GM18867 (cell line): Measurements from ENCODE around the gene DENND1A.
A peak's percentile ranks its signal among the peaks of the same experiment; 100 is the strongest.

Source experiments
- ATAC-seq: cut with Tn5 transposase; IDR thresholded peaks from one replicate; pipeline ENCODE4 v1.9.1; 2021; ENCODE audit warnings: mild to moderate bottlenecking, moderate library complexity; ENCODE audit not compliant: unreplicated experiment

DENND1A gene

GRCh38 chr9:123365881-123366528 is 563.9 kb downstream of the DENND1A start:
- no peak for ATAC-seq

GRCh38 chr9:123365287-123365880 is 564.5 kb downstream of the DENND1A start:
- ATAC-seq: no peak

GRCh38 chr9:123364241-123364824 is 565.6 kb downstream of the DENND1A start:
- no peak for ATAC-seq

GRCh38 chr9:123362856-123363255 is 567.1 kb downstream of the DENND1A start:
- ATAC-seq: no peak

- ATAC-seq: no peak
These were observed 568.0 kb downstream of the DENND1A start for GRCh38 chr9:123361731-123362510.

GRCh38 chr9:123361086-123361730 is 568.7 kb downstream of the DENND1A start:
- ATAC-seq: no peak

GRCh38 chr9:123360161-123361085 is 569.5 kb downstream of the DENND1A start:
- ATAC-seq: no peak

- ATAC-seq: no peak
These were observed 570.4 kb downstream of the DENND1A start for GRCh38 chr9:123359546-123359945.

GRCh38 chr9:123359106-123359505 is 570.8 kb downstream of the DENND1A start:
- no peak for ATAC-seq

GRCh38 chr9:123358181-123358905 is 571.6 kb downstream of the DENND1A start:
- no peak for ATAC-seq

GRCh38 chr9:123357743-123358059 is 572.2 kb downstream of the DENND1A start:
- no peak for ATAC-seq

GRCh38 chr9:123356851-123357742 is 572.8 kb downstream of the DENND1A start:
- no peak for ATAC-seq

GRCh38 chr9:123355761-123356431 is 574.0 kb downstream of the DENND1A start, which contains the start of gene CRB2:
Gene CRB2 (plus strand): TSS chr9:123356197. CDS start chr9:123356261, 64 bp downstream.
- ATAC-seq: no peak

- no peak for ATAC-seq
These were observed 575.0 kb downstream of the DENND1A start for GRCh38 chr9:123354806-123355508.

GRCh38 chr9:123353984-123354591 is 575.8 kb downstream of the DENND1A start:
- peak; percentile 54 for ATAC-seq

- no peak for ATAC-seq
These were observed 576.9 kb downstream of the DENND1A start for GRCh38 chr9:123353041-123353440.
